ENCODE results near the gene USP38.

DNA sequence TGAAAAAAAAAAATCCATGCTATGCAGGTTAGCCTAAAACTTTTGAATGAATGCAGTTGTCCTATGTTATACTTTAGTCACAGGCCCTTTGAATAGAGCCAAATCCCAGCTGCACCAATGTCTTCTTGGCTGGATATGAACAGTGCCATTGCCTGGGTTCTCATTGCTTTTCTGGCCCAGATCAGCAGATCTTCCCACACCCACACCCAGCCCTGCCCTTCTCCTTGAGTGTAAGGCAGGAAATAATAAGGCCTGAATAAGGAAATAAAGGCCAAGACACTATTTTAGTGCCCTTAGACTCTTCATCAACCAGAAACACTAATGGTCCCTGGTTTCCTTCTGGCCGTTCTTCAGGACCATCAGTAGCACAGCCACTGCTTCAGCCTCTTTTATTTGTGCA lies 66.6 kb downstream of the USP38 start:
- no peak for TF ChIP-seq EP300 (IDR thresholded peaks at IDR 0.05)
- TF ChIP-seq POLR2A (IDR thresholded peaks at IDR 0.05) = no peak
- TF ChIP-seq, protein P1, sequence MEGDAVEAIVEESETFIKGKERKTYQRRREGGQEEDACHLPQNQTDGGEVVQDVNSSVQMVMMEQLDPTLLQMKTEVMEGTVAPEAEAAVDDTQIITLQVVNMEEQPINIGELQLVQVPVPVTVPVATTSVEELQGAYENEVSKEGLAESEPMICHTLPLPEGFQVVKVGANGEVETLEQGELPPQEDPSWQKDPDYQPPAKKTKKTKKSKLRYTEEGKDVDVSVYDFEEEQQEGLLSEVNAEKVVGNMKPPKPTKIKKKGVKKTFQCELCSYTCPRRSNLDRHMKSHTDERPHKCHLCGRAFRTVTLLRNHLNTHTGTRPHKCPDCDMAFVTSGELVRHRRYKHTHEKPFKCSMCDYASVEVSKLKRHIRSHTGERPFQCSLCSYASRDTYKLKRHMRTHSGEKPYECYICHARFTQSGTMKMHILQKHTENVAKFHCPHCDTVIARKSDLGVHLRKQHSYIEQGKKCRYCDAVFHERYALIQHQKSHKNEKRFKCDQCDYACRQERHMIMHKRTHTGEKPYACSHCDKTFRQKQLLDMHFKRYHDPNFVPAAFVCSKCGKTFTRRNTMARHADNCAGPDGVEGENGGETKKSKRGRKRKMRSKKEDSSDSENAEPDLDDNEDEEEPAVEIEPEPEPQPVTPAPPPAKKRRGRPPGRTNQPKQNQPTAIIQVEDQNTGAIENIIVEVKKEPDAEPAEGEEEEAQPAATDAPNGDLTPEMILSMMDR (IDR thresholded peaks at IDR 0.05) = no peak
